Prostate gland (tissue), 2 donors: ENCODE measurements around the gene THSD4. TPM values are rescaled to one million over a fixed set of nuclear protein-coding genes. Genes with fewer than 3 reads are reported as not detected.
"Not testable (repeated sequence)": the region's sequence is repeated elsewhere in the genome, so short reads cannot be mapped to it uniquely, and the experiment has no call there.

ENCODE experiments used
- DNase-seq: peaks from one replicate; pipeline ENCODE4 v3.0.0-alpha.2; 2019; ENCODE audit warnings: low spot score
- H3K27ac ChIP-seq, 2 donors: fragments of 200-600 bp; sonication (generic); 2 replicates each; pipeline ENCODE4 v1.5.1; 2017 to 2019
- H3K27me3 ChIP-seq: fragments of 200-600 bp; sonication (generic); replicated peaks from 2 replicates; pipeline ENCODE4 v1.5.1; 2019; ENCODE audit not compliant: insufficient read depth
- H3K36me3 ChIP-seq, 2 donors: fragments of 200-600 bp; sonication (generic); 1 replicate in 1 of 2; 2 replicates in 1 of 2; pipeline versions ENCODE4 v1.5.1 to v1.8.1; 2017 to 2019
- H3K4me1 ChIP-seq: fragments of 200-600 bp; sonication (generic); replicated peaks from 2 replicates; pipeline ENCODE4 v1.5.1; 2019
- H3K4me3 ChIP-seq, 2 donors: fragments of 200-600 bp; sonication (generic); 2 replicates each; pipeline ENCODE4 v1.5.1; 2017 to 2019
- H3K9me3 ChIP-seq: fragments of 200-600 bp; sonication (generic); 2 replicates; pipeline ENCODE4 v1.5.1; 2017
- POLR2A ChIP-seq: fragments of 450-650 bp; IDR thresholded peaks from one replicate; pipeline ENCODE4 v1.6.1; 2016; ENCODE audit warnings: antibody characterized with exemption, mild to moderate bottlenecking
- POLR2AphosphoS5 ChIP-seq: sonication (generic); formaldehyde crosslinking; IDR thresholded peaks from one replicate; pipeline ENCODE4 v1.6.1; 2017; ENCODE audit warnings: antibody characterized with exemption
- WGBS: methylation state at CpG from one replicate; pipeline ENCODE4 v1.1.5; 2018; 5-methylcytosine and 5-hydroxymethylcytosine counted together
- intact Hi-C: fragments of 100-400 bp; cut with DNase I; formaldehyde crosslinking; loops from one replicate; pipeline ENCODE4 v1.14.2; 2022
- total RNA-seq, 2 donors: library from RNA; depleted of rRNA; stranded (reverse); fragments of >200 nt; gene quantifications; one replicate each; pipeline ENCODE4 v1.1.0, GENCODE V29; 2016
- TF ChIP-seq, protein P1 (sequence below), 4 experiments: fragments of 200-600 bp in 2 of 4; fragments of 450-650 bp in 2 of 4; sonication (generic) in 2 of 4; IDR thresholded peaks; 1 replicate in 3 of 4; 2 replicates in 1 of 4; pipeline ENCODE4 v1.5.1; 2016 to 2019; ENCODE audit warnings: antibody characterized with exemption in 4 of 4, mild to moderate bottlenecking in 2 of 4, moderate library complexity in 2 of 4

Gene THSD4
- total RNA-seq, 2 donors from 2014 or later, result 84.1 to 223 TPM

DNA sequence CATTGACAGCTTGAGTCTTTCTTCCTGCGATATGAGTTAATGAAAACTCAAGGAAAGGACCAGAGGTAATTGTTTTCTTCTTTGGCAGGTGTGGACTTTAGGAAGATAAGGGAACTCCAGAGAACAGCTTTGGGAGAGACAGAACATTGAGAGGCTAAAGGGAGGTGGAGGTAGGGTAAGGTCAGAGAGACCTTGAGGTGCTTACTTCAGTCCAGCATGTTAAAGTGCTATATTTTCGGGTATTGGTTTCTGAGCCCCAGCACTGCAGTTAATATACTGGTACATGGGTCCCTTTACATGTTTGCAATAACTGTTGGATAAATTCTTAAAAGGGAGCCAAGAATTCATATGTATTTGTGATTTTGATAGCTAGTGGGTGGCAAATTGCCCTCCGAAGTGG is 322.1 kb downstream of the THSD4 start:
- intact Hi-C loops, result no loop called here
- no peaks in the 10 kb centered on the region for H3K27me3 ChIP-seq
- no peaks in the 10 kb centered on the region for H3K9me3 ChIP-seq
- H3K4me3 ChIP-seq, result no peak overlapping the region
- WGBS, result 67% methylated on average over 3 of the region's 3 CpGs
- no peak for DNase-seq
- H3K27ac ChIP-seq, result no peak overlapping the region
- no peaks in the 10 kb centered on the region for H3K36me3 ChIP-seq
- no peaks in the 10 kb centered on the region for H3K4me1 ChIP-seq
- TF ChIP-seq POLR2AphosphoS5 (no peak), POLR2A (no peak)
- TF ChIP-seq, protein P1, sequence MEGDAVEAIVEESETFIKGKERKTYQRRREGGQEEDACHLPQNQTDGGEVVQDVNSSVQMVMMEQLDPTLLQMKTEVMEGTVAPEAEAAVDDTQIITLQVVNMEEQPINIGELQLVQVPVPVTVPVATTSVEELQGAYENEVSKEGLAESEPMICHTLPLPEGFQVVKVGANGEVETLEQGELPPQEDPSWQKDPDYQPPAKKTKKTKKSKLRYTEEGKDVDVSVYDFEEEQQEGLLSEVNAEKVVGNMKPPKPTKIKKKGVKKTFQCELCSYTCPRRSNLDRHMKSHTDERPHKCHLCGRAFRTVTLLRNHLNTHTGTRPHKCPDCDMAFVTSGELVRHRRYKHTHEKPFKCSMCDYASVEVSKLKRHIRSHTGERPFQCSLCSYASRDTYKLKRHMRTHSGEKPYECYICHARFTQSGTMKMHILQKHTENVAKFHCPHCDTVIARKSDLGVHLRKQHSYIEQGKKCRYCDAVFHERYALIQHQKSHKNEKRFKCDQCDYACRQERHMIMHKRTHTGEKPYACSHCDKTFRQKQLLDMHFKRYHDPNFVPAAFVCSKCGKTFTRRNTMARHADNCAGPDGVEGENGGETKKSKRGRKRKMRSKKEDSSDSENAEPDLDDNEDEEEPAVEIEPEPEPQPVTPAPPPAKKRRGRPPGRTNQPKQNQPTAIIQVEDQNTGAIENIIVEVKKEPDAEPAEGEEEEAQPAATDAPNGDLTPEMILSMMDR (IDR thresholded peaks at IDR 0.05), result no peak

DNA sequence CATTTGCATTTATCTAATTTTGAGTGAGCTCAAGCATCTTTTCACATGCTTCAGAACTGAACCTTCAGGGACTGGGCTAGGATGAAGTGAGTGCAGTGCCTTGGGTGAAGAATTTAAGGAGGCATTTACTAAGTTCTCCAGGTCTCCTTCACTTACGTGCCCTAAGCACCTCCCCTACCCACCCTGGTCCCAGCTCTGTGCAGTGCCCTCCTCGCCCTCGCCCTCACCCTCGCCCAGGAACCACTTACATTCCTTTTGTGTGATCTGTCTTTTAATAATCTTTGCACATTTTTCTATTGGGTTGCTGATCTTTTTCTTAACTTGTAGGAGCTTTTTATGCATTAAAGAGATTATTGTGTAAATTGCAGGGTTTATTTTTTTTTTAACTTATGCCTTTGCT is 322.6 kb downstream of the THSD4 start:
- Histone ChIP-seq H3K36me3 (no peaks in the 10 kb centered on the region), H3K27ac (no peak overlapping the region), H3K27me3 (no peaks in the 10 kb centered on the region), H3K4me3 (no peak overlapping the region), H3K9me3 (no peaks in the 10 kb centered on the region), H3K4me1 (no peaks in the 10 kb centered on the region)
- TF ChIP-seq POLR2A, result no peak
- TF ChIP-seq, protein P1 (IDR thresholded peaks at IDR 0.05), result no peak
- TF ChIP-seq POLR2AphosphoS5, result no peak
- no peak for DNase-seq
- intact Hi-C loops, result no loop called here
- 73% methylated on average over 4 of the region's 4 CpGs for whole genome bisulfite sequencing

DNA sequence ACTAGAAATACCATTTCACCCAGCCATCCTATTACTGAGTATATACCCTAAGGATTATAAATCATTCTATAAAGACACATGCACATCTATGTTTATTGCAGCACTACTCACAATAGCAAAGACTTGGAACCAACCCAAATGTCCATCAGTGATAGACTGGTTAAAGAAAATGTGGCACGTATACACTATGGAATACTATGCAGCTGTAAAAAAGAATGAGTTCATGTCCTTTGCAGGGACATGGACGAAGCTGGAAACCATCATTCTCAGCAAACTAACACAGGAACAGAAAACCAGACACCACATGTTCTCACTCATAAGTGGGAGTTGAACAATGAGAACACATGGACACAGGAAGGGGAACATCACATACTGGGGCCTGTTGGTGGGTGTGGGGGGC is 324.2 kb downstream of the THSD4 start:
- intact Hi-C loops, result not testable (repeated sequence)

DNA sequence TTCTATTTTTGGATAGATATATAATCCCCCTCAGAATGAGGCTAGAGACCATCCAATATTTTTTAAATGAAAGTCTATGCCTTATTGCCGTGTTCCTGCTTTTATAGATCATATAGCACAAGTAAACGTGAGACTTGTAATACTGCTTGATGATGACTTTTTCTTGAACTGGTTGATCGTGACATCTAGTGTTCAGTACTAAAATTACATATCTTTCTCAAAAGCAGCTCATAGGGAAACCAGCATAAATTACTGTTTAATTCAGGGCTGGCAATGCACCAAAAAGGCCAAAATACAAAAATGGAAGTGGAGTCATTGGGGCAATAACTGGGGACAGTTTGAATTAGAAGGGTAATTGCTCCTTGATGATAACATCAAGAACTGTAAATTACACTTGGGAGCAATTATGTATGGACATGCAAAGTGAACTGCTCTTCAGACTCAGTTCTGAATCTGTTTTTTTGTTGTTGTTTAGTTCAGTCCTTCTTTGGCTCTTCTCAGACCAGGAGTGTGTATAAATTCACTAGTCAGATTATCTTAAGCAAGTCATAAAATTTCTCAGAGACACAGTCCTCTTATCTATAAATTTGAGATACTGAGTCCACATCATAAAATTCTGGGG is 325.3 kb downstream of the THSD4 start:
- intact Hi-C loops, result loop anchor here (5.0 to 10.0 kb wide), 5 partner anchors 53 to 546 kb away; partner anchors contain the start of genes LRRC49, THAP10 and THSD4
- WGBS, result 0% methylated on average over 3 of the region's 3 CpGs
- H3K27me3 ChIP-seq, result no peaks in the 10 kb centered on the region
- no peak for DNase-seq
- H3K27ac ChIP-seq, result no peak overlapping the region
- H3K9me3 ChIP-seq, result no peaks in the 10 kb centered on the region
- TF ChIP-seq, protein P1 (IDR thresholded peaks at IDR 0.05), result peak; percentile 23 to 89 (median 72)
- TF ChIP-seq POLR2A (no peak), POLR2AphosphoS5 (peak; percentile 33)
- no peaks in the 10 kb centered on the region for H3K4me1 ChIP-seq
- H3K4me3 ChIP-seq, result no peak overlapping the region
- H3K36me3 ChIP-seq, result no peaks in the 10 kb centered on the region

More for the DNA sequence above, 324.2 kb downstream of the THSD4 start:
- not testable (repeated sequence) for DNase-seq, H3K27me3 ChIP-seq, H3K36me3 ChIP-seq, H3K9me3 ChIP-seq, H3K4me3 ChIP-seq, H3K4me1 ChIP-seq, H3K27ac ChIP-seq
- 87% methylated on average over 2 of the region's 2 CpGs for whole genome bisulfite sequencing

DNA sequence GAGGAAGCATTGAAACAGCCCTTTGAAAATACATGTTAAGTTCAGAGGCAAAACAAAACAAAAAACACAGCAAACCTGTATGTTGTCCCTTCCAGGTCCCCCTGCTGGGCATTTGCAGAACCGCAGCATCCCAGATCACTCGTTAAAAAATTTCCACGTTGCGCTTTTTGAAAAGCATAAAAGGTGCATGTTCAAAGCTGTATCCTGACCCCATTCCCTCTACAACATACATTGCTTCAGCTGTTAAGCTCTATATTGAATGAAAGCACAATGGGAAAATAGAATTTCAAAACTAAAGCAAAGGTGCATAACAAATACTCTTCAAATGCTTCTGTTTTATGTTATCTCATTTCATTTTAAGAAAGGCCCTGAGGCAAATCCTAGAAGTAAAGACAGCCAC is 328.3 kb downstream of the THSD4 start:
- 15% methylated on average over 4 of the region's 4 CpGs for WGBS
- Histone ChIP-seq H3K4me3 (no peak overlapping the region), H3K27ac (peak overlapping the region in 1 of 2 donors; percentile 25), H3K9me3 (no peaks in the 10 kb centered on the region), H3K36me3 (no peaks in the 10 kb centered on the region), H3K27me3 (no peaks in the 10 kb centered on the region), H3K4me1 (no peaks in the 10 kb centered on the region)
- intact Hi-C loops, result loop anchor here (5.0 to 10.0 kb wide), 5 partner anchors 56 to 549 kb away; partner anchors contain the start of genes LRRC49, THAP10 and THSD4
- DNase-seq, result peak; percentile 55
- TF ChIP-seq, protein P1 (IDR thresholded peaks at IDR 0.05), result peak; percentile 85 to 87 (median 85)
- TF ChIP-seq POLR2AphosphoS5 (peak; percentile 40), POLR2A (no peak)
